GM10266 (cell line): ENCODE data around the gene LTB4R2.

Experiments
- DNase-seq: peaks from one replicate; pipeline ENCODE4 v3.0.0; 2012; ENCODE audit errors: extremely low spot score
- CTCF ChIP-seq: IDR thresholded peaks from 2 replicates; pipeline ENCODE4 v1.5.1; 2012; ENCODE audit warnings: mild to moderate bottlenecking, low read depth; ENCODE audit not compliant: control insufficient read depth, insufficient read depth; ENCODE audit errors: missing control alignments

The LTB4R2 gene

GRCh38 chr14:24309538-24310264 is at the start of gene LTB4R2:
Gene LTB4R2, plus strand, starts transcription at chr14:24310140. Its CDS starts 525 bp downstream, at chr14:24310665.
- TF ChIP-seq CTCF = no peak
- no peak for DNase-seq

GRCh38 chr14:24260780-24261157 is 49.2 kb upstream of the LTB4R2 start:
- TF ChIP-seq CTCF = no peak
- no peak for DNase-seq

- DNase-seq = no peak
- no peak for TF ChIP-seq CTCF
Measured at GRCh38 chr14:24261256-24261968, 48.5 kb upstream of the LTB4R2 start.

GRCh38 chr14:24261969-24262327 is 48.0 kb upstream of the LTB4R2 start:
- TF ChIP-seq CTCF = no peak
- no peak for DNase-seq

GRCh38 chr14:24262821-24263733 is 46.9 kb upstream of the LTB4R2 start, which contains the start of gene TGM1:
Gene TGM1, minus strand, starts transcription at chr14:24263177. Its CDS starts 825 bp downstream, at chr14:24262352.
- no peak for DNase-seq
- no peak for TF ChIP-seq CTCF

GRCh38 chr14:24263848-24264247 is 46.1 kb upstream of the LTB4R2 start:
- DNase-seq = no peak
- TF ChIP-seq CTCF = no peak
